HepG2 (cell line): Measurements from ENCODE around the gene PTPRD.

ENCODE experiments used
- HNF4A ChIP-seq: sonication (generic); formaldehyde crosslinking; IDR thresholded peaks from 2 replicates; pipeline ENCODE4 v1.4.0; 2020; ENCODE audit warnings: missing genetic modification reagents
- POLR2AphosphoS5 ChIP-seq: IDR thresholded peaks from 2 replicates; pipeline ENCODE4 v1.6.1; 2012; ENCODE audit warnings: low read depth, low read length
- ZNF263 ChIP-seq: sonication (generic); formaldehyde crosslinking; IDR thresholded peaks from 2 replicates; pipeline ENCODE4 v1.4.0; 2020; ENCODE audit warnings: missing genetic modification reagents
- TF ChIP-seq, protein P1 (sequence below): sonication (generic); formaldehyde crosslinking; IDR thresholded peaks from 2 replicates; pipeline ENCODE4 v1.4.0; 2020; ENCODE audit warnings: missing genetic modification reagents, low read depth, mild to moderate bottlenecking, borderline replicate concordance
- TF ChIP-seq, protein P2 (sequence below): sonication (generic); formaldehyde crosslinking; IDR thresholded peaks from 2 replicates; pipeline ENCODE4 v1.4.0; 2020; ENCODE audit warnings: missing genetic modification reagents, borderline replicate concordance

DNA sequence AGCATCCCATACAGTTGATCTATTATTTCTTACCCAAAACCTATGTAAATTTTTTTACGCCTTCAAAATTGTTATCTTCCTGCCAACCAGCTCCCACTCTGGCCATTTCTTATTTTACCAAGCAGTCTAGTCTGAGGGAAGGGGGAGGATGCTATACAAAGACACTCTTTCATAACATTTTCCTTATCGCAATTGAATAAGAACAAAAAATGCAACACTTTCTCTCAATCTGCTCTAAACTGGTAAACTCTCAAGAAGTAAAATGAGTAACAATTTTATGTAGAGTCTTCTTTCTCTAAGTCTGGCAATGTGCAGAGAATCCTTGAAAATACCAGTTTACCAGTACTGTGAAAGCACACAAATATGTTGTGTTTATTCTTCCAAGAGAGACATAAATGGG, 1216.3 kb downstream of the PTPRD start:
- TF ChIP-seq POLR2AphosphoS5 (no peak), HNF4A (CRISPR knock-in tag) (no peak), ZNF263 (CRISPR knock-in tag) (no peak)
- TF ChIP-seq, protein P1, sequence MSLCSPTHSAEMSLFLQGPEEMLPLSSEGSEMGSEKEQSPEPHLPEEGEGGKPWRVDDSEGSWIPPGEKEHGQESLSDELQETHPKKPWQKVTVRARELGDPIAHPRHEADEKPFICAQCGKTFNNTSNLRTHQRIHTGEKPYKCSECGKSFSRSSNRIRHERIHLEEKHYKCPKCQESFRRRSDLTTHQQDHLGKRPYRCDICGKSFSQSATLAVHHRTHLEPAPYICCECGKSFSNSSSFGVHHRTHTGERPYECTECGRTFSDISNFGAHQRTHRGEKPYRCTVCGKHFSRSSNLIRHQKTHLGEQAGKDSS (CRISPR knock-in tag), result no peak
- TF ChIP-seq, protein P2, sequence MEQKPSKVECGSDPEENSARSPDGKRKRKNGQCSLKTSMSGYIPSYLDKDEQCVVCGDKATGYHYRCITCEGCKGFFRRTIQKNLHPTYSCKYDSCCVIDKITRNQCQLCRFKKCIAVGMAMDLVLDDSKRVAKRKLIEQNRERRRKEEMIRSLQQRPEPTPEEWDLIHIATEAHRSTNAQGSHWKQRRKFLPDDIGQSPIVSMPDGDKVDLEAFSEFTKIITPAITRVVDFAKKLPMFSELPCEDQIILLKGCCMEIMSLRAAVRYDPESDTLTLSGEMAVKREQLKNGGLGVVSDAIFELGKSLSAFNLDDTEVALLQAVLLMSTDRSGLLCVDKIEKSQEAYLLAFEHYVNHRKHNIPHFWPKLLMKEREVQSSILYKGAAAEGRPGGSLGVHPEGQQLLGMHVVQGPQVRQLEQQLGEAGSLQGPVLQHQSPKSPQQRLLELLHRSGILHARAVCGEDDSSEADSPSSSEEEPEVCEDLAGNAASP (CRISPR knock-in tag), result no peak
